GM19035 (cell line): ENCODE measurements around the gene TMEM19.

Experiments
- ATAC-seq: cut with Tn5 transposase; IDR thresholded peaks from one replicate; pipeline ENCODE4 v1.9.1; 2021; ENCODE audit not compliant: unreplicated experiment

The TMEM19 gene

DNA sequence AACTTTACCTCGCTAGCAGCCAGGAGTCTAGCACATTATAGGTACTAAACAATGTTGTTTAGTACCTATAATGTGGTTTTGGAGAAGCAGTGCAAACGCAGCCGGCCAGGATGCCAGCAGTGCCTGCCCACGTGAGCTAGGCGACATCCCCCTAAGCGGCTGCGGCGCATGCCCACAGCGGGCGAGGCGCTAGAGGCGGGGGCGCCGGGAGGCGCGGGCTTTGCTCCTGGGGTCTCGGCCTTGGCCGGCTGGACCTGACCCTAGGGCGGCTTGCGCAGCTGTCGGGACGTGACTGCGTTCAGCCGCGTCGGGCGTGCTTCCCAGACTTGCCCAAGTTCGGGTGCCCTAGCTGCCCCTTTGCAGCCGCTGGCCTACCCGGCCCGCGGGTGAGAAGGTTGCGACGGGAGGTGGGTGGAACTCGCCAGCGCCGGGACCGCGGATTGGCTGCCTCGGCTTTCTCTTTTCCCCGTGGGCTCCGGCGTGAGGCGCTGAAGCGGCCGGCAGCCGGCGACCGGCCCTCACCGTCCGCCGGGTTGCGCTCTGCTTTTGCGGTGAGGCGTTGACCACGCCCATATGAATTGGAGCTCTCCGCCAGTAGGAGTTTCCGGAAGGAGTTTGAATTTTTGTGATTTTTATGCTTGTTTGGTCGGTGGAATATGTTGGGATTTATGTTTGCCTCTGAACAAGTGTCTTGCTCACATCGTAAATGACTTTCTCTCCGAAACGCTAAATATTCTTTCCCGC, at the start of gene TMEM19:
TSS of gene TMEM19 (plus strand) at position 169 of the 744 bp plus-strand sequence. CDS start 599 bp downstream, outside the sequence.
- ATAC-seq = peak; percentile 89

DNA sequence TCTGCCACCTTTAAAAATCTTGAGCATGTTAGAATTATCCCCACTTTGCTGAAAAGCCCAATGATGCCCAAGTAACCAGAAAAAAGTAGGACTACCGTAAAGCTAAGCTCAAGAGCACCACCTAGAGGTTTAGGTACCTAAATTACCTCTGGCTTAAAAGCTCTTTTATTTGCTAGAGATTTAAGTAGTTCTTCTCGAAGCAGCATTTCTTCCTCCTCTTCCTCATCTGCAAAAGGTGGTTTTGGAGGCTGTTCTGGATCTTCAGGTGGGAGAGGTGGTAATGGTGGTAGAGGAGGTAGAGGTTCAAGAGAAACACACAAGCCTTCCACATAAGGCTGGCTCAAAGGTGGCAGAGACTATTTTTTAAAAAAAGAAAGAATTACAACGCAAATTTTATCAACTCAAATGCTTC, 49.2 kb upstream of the TMEM19 start:
- ATAC-seq = peak; percentile 71

DNA sequence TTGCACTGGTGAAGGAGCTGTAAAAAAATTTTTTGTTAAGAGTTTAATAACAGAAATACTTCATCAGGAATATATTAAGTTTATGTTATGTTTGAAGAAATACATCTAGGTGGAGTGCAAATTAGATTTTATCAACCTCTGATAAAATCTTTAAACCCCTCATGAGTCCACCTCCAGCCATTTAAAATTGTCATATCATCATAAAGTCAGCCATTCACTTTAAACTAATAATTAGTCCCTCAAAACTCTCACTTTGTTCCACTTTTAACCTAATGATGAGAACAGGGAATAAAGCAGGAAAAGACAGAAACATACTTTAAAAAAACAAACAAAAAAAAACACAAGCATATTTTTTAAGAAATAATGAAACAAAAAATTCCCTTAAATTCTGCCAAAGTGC, 47.4 kb upstream of the TMEM19 start:
- no peak for ATAC-seq

DNA sequence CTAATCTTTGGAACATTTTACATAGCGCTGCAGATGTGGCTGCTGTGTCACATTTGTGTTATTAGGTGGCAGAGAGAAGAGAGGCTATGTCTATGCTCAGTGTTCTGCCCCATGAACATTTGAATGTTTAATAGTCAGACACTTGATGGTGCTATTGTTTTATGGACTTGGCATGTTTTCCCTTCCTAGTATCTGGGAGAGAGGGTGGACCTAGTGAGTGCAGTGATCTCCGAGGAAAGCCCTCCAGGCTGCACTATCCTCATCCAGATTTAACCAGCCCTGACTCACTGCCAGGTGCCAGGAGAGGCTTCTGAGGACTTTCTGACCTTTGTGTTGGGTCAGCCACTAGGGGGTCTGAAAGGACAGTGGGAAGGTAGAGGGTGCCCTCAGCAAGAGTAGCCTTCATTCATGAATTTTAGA, 46.5 kb upstream of the TMEM19 start:
- ATAC-seq = peak; percentile 48

DNA sequence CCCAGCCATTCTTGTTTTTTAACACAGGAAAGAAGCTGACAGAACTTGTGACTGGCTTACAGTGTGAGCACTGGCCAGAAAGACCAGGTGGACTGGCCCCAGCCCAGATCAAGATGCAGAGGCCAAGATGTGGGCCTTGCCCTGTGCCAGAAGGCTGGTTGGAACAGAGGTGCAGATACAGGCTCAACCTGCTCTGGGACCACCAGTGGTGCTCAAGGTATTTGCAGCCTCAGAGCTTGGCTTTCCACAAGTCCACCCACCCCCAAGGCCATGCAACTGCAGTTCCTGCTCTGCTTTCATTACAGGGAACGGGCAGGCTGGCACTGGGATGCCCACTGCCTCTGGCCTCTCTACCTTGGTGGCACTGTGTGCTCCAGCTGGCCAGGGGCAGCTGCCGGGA, 45.6 kb upstream of the TMEM19 start:
- no peak for ATAC-seq

DNA sequence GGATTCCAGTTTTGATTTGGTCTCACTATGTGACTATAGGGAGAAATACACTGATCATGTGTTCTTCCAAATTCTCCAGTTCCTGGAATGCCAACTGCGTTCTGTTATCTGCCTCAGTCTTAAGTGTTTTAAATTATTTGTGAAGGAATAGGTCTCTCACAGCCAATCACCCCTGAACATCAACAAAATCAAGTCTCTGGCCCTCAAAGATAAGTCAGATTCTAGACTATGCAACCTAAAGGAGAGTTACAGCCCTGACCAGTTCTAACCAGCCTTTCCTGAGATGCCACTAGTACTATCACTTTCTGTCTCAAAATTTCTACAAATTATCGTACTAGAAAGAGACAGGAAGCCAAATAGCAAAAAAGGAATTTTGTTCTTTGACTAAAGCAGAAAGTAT, 44.5 kb upstream of the TMEM19 start:
- ATAC-seq = no peak

DNA sequence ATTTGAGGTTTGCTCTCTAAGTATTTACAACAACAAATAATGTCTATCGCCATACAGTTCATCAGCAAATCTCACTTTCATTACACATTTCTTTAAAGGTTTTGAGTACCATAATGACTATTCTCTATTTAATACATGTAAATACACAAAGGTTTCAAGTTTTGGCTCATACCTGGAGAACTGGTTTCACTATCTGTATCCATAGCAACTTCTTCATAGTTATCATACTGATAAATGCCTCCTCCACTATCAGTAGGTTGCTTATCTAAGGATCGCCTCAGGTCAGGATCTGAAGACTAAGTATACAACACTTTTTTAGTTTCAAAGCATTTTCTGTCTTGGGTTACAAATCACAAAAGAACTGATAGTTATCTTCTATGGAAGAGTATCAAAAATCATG, 43.6 kb upstream of the TMEM19 start:
- peak; percentile 58 for ATAC-seq

DNA sequence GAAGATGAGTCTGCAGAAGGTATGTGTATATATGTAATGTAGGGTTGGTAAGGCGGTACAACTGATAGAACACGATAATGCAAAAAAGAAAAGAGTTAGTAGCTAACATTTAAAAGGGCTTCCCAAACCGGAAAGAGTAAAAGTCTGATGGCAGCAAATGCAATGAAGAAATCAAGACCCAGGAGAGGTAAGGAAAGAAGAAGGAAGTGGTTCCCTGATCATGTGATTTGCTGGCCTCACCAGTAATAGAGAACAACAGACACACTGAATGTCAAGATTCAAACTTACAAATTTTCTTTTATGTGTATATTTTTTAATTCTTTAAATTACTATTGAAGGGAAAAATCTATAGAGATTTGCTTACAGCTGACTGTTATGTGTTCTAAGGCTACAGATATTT, 40.6 kb upstream of the TMEM19 start:
- no peak for ATAC-seq

DNA sequence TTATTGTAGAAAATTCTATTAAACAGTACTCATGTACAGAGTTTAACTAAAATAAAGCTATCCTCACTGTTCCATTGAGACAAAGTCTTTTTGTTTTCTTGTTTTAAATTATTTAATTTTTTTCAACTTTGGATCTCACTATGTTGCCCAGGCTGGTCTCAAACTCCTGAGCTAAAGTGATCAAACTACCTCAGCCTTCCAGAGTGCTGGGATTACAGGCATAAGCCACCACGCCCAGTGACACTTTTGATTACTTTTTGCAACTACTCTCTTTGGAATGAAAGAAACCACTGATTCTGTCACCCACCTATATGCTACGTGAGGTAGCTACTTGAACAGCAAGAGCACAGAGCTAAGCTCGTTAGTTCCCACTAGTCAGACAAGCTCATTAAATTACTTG, 39.4 kb upstream of the TMEM19 start:
- no peak for ATAC-seq

DNA sequence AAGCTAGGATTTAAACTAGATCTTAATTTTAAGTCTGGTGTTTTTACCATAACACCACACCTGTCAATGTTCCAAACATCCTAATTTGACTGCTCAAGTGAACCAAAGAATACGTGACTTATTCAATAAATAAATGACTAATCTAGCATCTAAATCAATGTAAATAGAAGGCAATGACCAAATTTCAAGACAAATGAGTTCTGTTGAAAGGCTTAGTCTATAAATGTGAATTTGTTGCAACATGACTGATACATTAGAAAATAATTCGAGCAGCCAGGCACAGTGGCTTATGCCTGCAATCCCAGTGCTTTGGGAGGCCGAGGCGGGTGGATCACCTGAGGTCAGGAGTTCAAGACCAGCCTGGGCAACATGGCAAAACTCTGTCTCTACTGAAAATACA, 37.3 kb upstream of the TMEM19 start:
- ATAC-seq = no peak

DNA sequence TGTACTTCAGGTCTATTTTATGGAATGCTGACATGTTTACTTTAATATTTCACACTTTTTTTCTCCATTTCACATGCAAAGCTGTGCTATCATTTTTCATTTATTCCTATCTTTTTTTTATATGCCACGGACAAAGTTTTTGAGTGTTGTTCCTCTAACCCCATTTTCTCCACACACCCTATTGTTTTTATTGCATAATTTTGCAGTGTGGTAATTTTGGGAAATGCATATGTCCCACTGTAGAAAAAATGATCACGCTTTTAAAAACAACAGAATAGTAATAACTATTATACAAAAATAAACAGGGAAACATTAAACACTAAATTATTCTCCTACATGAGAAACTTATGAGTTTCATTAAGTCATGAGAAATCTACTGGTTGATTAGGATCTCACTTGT, 36.5 kb upstream of the TMEM19 start:
- no peak for ATAC-seq

DNA sequence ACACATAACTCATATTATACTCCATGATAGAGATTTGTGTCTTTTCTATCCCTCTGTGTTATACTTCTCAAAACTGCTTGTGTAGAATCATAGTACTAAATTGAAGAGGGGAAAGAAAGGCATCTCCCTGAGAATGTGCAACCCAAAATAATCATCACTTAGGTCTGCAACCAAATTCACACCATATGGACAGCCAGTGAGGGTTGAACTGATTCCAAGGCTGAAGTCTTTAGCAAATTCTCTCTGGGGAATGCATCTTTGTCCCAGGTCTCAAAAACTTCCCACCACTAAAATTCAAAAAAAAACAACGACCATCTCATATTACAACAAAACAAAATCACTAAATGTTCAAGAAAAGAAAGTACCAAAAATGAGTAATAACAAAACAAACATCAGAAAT, 33.2 kb upstream of the TMEM19 start:
- no peak for ATAC-seq

DNA sequence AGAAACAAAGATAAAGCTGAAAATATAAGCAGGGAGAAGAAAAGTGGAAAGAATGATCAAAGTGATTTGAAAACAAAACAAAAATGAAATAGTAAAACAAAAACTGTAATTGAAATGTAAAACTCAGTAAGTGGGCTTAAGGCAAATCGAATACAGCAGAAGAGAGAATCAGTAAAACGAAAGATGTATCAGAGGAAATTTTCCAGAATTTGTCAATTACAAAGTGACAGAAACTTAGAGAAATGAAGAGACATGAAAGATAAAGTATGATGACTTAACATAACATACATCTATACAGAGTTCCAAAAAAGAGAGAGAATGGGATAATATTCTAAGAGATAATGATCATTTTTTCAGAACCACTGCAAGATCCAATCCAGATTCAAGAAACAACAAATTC, 32.7 kb upstream of the TMEM19 start:
- ATAC-seq = no peak

DNA sequence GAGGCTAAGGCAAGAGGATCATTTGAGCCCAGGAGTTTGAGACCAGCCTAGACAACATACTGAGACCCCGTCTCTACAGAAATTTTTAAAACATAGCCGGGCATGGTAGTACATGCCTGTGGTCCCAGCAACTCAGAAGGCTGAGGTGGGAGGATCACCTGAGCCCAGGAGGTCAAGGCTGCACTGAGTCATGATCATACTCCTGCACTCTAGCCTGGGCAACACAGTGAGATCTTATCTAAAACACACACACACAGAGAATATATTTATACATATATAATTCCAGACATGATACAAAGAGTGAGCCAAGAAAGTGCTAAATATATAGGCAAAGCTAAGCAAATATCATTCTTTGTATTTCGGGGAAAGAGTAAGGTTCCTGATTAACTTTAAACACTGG, 31.7 kb upstream of the TMEM19 start:
- ATAC-seq = no peak

DNA sequence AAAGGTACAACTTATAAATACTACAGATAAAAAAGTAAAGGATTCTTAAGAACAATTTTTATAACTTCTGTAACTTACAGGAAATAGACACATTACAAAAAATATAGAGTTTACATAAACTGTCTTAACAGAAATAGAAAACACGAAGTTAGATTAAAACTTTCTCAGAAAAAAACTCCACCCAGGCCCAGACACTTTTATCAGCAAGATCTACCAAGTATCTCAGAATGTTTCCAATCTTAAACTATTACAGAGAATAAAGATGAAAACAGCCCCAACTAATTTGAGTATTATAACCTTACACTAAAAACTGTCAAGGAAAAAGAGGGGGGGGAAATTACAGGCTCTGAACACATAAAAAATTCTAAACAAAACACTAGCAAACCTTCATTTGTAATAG, 30.4 kb upstream of the TMEM19 start:
- ATAC-seq = no peak

DNA sequence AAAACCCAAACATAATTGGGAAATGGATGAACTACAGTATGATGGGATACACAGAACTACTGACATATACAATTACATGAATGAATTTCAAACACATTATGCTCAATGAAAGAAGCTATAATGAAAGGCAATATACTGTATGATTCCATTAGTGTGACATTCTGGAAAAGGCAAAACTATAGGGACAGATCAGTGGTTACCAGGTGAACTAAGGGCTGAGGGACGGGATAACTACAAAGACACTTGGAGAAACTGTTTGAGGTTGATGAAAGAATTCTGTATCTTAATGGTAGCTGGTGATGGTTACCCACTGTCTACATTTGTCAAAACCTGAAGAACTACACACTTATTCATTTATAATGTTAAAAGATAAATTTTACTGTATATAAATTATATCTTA, 30.0 kb upstream of the TMEM19 start:
- ATAC-seq = no peak

DNA sequence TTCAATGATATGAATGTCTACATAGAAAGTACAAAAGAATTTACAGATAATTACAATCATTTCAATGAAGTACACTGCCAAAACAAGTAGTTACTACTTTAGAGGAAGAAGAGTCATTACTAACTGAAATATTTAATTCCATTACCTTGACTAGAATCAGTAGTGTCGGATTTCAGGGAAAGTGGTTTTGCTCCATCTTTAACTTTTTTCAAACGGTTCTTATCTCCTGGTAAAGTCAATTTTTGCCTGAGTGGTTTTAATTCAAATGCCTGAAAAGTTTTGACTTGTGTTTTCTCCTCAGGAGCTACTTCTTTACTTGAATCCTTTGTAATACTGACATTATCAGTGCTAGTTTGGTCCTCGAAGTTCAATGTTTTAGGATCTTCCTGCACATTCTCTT, 29.1 kb upstream of the TMEM19 start:
- ATAC-seq = no peak

DNA sequence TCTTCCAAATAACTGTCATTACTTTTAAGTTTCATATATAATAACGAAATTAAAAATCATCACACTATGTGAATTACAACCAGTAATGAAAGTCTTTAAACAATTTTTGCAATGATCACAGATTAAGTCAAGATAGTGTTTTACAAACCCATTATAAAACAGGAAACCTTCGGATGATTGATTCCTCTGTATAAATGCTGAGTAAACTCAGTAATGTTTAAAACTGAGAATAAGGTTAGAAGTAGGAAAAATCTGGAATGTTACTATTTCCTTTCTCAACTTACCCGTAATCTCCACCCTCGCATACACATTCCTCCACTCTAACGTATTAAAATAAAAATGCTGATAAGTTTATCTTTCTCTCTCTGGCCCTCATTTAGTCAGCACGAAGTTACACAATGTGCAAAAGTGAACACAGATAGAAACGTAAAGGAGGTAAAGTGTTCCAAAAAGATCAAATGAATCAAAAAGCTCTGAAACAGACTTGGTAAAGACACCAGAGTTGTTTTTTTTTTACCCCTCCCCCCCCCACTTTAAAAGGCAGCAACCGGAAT, 23.8 kb upstream of the TMEM19 start:
- no peak for ATAC-seq

DNA sequence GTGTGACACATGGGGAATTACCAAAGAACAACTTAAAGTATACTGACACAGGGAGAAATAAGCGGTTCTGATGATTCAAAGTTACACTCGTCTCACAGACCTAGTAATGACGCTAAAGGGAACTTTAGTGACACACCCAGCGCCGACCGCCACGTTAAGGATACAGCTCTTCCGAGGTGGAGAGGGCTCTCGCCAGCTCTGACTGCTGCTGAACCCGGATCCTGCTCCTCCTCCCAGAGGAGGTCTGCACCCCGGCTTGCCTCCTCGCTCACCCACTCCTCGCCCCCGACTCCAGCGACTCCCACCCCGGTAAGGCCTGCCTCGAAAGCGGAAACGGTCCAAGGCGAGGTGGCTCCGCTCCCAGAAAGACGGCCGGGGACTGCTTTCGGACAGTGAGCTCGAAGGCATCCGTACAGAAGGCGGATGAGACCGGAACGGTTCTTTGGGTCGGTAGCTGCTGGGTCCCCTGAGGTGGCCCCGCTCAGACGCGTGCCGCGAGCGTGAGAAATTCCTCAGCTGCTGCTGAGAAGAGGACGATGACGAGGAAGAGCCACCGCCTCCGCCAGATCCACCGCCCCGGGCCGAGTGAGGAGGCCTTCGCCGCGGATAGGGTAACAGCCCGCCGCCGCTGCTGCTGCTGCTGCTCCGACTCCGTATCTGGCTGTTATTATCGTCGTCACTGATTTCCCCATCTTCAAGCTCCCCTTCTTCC, 22.9 kb upstream of the TMEM19 start:
- peak; percentile 25 for ATAC-seq

DNA sequence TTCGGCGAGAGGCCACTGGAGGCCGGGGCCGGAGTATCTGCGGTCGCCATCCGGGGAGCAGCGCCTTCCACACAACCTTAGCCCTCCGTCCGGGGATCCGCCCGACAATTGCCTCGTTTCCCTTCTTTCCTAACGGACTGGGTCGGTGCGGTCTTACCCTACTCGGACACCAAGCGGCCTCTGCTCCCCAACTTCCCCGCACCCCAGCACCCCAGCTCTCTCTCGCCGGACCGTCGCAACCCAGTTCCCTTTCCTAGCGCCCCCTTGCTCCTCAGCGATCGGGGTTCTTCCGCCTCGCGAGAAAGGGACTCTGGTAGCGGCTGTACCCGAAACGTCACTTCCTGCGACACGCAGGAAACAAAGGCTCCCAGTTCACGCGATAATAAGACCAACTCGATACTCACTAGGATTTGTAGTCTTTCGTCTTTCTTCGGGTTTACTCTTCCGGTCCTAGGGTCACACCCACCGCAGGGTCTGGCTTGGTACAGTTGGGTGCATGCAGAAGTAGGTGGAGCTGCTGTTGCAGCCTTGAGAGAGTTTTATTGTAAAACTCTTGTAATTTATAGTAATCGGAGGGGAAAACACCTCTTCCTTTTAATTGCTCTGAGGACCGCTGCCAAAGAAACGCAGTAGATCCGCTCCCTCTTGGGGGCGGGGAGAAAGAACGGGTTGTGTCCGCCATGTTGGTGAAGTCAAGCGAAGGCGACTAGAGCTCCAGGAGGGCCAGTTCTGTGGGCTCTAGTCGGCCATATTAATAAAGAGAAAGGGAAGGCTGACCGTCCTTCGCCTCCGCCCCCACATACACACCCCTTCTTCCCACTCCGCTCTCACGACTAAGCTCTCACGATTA, 22.1 kb upstream of the TMEM19 start, which contains the start of the genes THAP2 and ZFC3H1:
TSS of gene THAP2 (plus strand) at position 741 of the 850 bp plus-strand sequence. CDS start 209 bp downstream, outside the sequence.
TSS of gene ZFC3H1 (minus strand) at position 288 of the 850 bp plus-strand sequence. CDS start at position 50, 238 bp downstream.
- peak; percentile 91 for ATAC-seq
